DMS 273 (cell line): ENCODE results near the gene IGF1R.

Source experiments
- DNase-seq: peaks from one replicate; lab custom pipeline; 2025; ENCODE audit not compliant: unreplicated experiment; lab: John Stamatoyannopoulos, UW

IGF1R gene

DNA sequence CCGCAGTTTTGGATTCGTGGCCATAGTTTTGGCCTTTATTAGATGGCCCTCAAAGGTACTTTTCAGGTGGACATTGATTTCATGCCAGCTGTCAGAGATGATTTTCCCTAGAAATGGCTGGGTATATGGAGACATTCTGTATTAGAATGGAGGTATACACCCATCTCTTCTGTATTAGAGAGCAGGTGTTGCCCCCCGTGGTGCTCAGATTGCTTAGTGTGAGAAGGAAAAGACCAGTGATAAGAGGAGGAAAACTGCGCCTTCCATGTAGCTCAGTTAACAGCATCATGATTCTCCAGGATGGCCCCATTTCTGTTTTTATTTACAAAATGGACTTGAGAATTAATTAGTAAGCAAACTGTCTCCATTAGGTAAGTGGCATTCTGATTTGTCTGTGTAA is 145.9 kb downstream of the IGF1R start:
- DNase-seq = no peak

DNA sequence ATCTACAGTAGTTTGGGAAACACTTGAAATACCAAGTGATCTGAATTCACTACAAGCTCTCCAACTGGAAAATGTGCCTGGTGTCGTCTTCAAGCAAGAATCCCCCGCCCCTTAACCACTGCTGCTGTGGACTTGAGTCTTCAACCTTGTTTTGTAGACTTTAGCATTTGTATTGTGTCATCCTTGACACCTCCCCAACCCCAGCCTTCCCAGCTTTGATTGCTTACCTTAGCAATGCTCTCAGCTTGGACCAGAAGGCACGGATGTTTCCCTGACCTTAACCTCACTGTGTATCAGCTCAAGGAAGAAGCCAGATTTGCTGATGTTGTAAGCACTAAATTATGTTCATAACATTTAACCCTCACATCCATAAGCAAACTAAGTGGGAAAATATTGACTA is 146.4 kb downstream of the IGF1R start:
- DNase-seq = no peak

DNA sequence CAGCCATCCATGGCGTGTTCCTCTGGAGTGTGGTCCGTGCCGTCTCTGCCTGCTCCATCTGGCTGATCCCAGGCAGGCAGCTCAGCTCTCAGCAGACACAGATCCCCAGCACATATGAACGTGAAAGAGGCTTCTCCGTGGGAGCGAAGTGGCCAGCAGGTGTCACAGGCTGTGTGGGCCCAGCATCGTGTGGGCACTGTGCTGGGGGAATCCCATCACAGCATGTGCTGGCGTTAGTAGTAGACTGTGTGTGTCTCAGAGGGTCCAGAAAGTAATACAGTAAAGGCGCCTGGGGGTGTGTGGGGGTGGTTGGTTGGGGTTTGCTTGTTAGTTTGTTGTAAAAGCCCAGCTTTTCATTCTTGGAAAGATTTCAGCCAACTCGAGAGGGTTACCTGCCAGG is 147.6 kb downstream of the IGF1R start:
- DNase-seq = no peak

DNA sequence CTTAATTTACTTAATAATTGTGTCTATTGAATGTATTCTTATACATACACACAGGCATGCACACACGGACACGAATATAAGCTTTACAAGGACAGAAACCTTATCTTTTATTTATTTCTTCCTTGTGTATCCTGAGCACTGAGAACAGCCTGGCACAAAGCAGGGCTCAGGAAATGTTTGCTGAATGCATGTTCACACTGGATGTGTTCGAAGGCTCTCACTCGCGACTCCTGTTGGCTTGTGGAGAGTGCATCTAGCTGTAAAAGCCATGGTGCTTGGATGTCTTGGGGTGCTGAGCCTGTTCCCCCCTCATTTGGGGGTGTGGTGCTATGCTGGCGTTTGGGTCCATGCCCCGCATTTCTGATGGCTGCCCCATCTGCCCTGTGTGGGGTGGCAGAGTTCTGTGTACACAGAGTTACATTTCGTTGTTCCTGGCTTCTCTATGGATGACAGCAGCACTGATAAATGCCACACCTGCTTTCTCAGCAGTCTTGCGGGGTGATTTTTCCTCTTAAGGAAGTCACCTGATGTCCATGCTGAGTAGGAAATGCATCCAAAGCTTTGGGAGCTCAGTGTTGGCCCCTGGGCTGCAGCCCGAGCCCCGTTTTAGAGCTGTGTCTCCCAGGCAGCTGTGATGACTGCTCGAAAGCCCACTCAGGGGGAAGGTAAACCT is 148.5 kb downstream of the IGF1R start:
- no peak for DNase-seq

DNA sequence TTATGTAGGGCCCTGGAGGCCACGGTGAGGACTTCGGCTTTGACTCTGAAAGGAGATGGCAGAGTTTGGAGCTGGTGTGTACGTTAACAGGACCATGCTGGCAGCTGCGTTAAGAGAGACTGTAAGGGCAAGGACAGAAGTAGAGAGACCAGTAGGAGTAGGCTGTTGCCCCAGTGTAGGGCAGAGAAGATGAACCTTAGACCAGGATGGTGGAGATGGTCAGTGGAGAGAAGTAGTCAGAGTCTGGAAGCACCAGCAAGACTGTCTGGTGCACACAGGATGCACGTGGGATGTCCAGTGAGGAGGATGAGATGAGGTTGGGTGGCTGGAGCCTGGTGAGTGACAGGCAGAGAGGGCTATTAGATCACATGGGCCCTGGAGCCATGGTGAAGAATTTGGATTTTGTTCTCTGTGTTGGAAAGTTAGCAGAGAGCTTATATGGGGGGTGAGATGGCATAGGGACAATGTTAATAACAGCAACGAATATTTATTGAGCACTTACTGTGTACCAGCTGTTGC is 150.1 kb downstream of the IGF1R start:
- DNase-seq = no peak

DNA sequence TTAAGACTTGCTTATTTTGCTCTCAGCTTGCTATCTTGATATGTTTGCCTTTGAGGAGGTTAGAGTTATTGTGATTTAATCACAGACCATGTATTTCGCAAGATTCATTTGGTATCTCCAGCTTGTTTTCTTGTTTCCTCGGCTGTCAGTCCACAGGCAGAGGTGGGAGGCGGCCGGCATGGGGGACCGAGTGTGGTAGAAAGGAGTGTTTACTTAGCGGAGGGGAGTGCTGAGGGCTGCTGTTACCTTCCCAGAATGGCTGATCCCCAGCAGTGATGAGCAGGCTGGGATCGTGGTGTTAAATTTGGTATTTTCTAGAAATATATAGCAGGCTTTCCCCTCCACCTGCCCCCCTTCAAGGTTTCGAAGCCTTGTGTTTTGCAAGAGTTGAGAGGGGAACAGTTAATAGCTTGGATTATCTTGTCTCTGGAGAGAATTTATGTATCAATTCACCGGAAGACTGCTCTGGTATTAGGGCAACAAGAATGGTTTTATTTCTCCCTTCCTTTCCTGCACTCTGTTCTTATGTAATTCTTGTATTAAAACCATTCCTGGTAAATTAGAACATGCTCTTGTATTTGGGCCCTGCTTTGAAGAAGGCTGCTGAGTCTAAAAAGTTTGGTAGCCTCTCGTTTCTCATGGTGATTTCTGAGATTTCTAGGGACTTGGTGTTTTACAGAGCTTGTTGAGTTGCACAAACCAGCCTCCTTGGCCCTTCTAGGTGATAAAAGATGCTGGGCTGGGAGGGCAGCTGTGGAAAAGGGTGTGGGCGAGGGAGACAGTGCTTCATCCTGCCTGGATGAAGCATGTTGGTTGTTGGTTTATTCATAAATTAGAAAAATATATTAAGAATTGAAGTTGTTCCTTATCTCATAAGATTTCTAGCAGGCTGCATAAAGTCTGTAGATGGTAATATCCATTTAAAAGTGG is 151.4 kb downstream of the IGF1R start:
- DNase-seq = peak; percentile 31

DNA sequence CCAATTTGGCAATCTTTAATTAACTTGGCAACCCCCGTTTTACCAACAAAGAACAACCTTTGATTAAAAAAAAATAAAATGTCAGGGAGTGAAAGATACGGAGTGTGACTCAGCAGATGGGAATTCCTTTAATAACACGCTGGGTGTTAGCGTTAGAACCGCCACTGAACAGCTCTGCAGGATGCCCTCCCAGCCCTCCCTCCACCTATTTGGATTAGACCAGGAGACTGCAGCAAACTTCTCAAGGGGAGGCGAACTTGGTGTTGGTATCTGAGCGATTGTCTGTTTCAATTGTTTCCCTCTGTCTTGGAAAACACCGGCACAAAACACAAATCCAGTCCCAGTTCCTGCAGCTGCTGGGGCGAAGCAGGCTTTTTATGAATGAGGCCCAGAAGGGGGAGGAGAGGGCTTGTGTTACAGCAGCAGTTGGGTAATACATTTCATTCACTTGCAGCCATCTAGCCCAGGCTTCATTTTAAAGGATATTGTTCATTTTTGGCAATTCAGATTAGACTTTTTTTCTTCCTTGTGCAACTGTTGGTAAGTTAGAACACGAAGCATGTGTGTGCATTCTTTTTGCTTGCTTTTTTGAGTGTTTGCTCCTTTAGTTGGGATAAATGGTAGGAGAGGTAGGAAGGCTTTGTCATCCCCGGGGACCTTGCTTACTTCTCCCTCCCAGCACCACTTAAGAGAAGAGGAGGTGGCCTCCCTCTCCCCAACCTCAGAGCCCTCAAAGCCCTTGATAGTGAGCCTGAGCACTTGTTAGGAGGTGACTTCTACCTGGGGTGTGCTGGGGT is 152.3 kb downstream of the IGF1R start:
- peak; percentile 68 for DNase-seq

DNA sequence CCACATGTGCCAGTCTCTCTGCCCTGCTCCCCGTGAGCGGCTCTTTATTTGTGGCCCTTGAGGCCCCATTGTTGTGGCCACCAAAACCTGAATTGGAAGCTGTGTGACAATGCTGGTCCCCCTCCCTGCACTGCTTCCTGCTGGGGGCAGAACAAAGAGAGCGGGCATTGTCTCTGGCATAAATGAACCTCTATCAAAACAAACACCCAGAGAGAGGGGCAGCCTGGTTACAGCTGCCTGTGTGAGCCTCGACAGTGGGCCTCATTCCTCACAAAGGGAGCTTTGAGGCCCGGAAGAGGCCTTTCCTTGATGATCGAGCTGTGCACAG is 152.9 kb downstream of the IGF1R start:
- DNase-seq = no peak

DNA sequence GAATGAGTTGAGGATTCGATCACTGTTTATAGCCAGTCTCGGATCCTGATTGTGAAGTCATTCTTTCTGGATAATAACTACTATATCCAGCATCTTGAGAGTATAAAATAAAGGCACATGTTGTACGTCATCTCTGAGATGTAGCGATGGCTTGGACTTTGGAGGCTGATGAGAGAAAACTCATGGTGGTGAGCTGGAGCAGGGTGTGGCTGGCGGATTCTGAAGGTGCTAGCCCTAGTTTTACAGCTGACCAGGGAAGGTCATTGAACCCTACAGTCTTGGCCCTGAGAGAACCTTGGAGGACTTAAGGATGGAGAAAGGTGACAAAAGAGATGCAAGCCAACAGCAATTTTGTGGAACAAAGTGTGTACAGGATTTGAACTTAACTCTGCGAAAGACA is 153.8 kb downstream of the IGF1R start:
- no peak for DNase-seq

DNA sequence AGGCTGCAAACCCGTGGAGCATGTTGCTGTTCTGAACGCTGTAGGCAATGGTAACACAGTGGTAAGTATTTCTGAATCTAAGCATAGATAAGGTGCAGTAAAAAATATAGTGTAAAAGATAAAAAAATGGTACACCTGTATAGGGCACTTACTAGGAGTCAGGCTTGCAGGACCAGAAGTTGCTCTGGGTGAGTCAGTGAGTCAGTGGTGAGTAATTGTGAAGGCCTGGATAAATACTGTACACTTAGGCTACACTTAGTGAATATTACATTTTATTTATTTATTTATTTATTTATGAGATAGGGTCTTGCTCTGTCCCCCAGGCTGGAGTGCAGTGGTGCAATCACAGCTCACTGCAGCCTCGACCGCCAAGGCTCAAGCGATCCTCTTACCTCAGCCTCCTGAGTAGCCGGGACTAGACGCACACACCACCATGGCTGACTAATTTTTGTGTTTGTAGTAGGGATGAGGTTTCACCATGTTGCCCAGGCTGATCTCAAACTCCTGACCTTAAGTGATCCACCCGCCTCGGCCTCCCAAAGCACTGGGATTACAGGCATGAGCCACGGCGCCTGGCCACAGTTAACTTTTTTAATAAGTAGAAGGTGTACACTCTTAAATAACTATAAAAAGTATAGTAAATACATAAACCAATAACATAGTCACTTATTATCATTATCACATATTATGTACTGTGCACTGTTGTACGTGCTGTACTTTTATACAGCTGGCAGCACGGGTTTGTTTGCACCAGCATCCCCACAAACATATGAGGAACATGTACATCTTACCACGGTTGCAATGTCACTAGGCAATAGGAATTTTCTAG is 155.1 kb downstream of the IGF1R start:
- no peak for DNase-seq

DNA sequence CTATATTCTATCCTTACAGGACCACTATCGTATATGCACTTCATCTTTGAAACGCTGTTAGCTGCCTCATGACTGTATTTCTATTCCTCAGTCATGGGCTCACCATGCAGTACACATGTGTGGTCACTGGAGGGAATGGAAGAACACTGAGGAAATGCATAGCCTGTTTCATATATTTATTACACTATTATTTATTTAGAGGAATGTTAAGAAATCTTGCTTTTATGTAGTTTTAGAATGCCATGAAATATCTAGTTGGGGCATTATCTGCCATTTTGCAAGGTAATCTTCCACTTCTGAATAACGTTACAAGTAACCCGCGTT is 155.7 kb downstream of the IGF1R start:
- no peak for DNase-seq

DNA sequence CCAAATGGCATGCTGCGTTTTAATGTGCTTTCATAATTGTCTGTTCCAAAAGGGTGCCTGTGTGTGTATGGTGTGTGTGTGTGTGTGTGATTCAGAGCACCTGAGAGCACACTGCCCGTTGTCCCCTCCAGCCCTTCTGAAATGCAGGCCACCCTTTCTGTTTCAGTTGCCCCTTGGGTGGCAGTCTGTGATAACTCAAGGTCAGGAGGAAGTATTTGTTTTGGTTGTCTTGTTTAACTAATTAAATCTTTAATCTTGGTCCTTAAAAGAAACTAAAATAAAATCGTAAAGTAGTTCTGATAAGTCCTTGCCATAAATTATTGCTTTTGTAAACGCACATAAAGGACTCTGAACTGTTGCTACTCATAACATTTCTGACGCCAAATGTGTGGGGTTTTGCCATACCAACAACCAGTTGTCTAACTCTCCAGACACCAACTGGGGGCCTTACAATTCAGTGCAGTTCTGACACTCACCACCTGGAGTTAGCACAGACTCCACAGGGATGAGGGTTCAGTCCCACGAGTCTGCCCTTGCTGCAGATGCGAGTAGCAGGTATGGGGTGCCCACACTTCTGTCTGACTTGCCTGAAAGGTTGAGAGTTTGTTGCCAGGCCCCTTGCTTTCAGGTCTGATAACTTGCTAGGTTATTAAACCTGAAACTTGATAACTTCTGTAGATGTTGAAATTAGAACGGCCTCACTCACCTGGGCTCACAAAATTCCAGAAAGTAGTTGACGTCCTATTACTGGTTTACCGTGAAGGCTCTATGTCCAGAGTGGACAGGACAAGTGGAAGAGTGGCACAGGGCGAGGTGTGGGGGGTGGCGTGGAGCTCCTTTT is 157.3 kb downstream of the IGF1R start:
- peak; percentile 27 for DNase-seq

DNA sequence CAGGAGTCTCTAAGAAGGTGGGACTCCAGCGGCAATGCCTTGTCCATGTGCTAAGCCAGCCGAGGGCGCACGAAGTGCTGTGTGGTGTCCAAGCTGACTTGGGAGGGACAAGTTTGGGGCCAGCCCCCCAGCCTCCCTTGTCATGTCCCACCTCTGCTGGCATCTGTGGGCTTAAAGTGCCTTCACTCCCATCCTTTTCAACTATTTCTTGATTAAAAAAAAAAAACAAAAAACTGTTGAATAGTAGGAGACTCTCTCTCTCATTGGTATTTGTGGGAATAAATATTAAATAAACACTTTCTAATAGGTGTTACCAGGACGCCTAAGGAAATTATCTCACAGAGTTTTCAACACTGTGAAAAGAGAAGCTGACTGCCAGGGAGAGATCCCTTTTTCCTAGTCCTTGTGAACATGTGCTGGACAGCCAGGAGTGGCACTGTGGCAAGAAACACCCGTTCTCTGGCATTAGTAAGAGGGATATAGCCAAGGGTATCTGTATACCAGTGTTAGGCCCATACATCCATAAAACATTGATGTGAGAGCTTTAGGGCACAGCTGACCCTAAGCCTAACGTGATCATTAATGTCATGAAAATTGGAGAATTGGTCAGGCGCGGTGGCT is 158.0 kb downstream of the IGF1R start:
- no peak for DNase-seq

DNA sequence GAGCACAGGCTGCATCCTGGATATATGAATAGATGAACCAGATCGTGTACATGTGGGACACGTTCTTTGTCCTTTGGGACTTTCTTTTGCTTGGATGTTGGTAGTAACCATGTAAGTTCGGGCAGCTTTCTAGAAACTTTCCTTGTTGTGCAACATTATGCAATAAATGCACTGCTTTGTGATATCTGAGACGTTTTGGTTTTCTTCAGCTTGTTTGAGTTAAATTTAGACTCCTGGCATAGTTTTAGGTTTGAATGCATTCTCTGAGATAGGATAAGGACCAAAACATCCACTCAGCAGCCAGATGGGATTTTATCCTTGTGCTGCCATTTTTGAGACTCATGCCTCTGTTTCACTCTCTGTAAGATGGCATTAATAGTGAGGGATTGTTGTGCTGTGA is 158.9 kb downstream of the IGF1R start:
- DNase-seq = no peak

DNA sequence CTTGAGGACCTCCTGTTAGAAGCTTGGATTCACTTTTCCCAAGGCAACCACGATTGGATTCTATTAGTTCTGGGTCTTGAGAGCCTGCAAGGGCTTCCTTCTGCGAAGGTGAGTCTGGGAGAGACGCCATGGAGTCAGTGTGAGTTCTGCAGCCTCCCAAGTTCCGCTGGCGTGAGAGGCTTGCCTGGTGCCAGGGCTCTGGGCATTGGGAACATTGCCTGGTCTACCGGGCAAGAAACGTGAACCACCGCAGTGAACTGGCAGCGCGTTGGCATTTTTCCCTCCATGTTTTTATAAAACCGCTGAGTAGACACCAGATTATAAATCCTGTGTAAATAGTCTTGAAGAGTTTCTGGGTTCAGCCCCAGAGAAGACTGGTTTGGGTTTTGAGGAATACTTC is 160.9 kb downstream of the IGF1R start:
- no peak for DNase-seq

DNA sequence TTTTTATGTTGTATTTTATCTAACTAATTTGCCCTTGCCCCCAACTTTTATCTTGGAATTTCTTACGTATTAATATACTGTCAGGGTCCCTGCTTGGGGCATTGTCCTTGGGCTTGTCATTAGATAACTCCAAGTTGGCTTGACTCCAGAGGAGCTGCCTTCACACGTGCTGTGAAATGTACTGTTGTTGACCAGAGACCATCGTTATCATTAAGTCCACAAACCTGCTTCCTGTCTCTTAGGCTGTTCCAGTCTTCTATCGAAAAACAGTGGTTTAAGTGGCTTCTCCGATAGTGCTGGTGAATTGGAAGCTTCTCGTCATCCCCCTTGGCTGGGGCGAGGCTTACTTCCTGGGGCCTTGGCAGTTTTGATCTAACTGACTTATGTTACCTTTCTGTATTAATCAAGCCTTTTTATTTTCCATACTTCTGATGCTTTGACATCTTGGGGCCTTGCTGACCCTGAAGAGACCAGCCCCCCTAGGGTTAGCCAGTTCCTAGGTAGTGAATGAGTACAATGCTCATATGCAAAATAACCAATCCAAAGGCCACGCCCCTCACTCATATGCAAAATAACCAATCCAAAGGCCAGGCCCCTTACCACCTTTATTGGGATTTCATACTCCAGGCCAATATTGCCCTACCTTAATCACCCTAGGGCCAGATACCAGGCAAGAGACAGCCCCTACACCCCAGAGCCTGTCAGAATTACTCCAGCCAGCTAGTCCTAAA is 164.5 kb downstream of the IGF1R start:
- DNase-seq = no peak

DNA sequence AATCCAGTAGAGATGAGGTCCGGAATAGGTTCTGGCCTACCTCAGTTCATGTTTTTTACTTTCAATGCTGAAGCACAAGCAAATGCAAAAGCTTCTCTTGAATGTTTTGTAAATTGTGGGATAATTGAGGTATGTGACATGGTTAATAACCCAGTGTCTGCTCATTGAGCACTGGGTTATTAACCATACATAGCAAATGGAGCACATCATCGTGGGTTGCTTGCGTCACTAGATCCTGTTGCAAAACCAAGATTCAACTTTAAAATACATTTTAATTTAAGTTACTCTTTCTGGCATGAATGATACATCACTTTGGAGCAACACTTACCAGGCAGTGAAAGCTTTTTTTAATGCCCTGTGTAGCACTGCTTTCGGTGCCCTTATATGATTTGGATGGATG is 165.6 kb downstream of the IGF1R start:
- DNase-seq = no peak

DNA sequence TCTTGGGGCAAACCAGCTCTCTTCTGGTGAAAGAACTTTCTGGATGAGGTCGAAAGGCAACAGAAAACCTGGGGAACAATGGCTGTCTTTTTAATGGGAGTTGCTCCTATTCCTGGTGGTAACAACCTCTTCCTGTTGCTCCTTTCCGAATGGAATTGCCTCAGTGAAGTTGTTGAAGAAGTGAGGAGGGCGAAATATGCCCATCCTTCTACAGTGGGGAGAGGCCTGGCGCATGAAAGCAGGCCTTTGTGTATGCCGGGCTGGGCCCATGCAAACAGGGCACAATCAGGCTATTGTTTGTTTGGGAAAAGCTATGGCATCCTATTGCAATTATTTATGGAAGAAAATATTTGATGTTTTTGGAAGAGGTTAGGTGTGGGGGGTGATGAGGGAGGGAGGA is 166.9 kb downstream of the IGF1R start:
- no peak for DNase-seq

DNA sequence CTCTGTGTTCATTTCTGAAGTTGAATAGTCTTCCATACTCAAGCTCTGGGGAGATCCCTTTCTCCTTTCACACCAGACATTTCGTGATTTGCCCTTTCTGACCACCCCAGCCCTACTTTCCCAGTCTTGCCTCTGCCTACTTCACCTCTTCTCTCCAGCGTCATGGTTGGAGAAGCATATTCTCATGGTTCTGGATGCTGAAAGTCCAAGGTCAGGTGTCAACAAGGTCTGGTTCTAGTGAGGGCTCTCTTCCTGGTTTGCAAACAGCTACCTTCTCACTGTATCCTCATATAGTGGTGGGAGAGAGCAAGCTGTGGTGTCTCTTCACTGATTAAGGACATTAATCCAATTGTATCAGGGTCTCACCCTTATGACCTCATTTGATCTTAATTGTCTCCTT is 169.4 kb downstream of the IGF1R start:
- DNase-seq = no peak
